Measurements from ENCODE around the gene AUTS2.

GRCh38 chr7:70545214-70545613, 946.9 kb downstream of the AUTS2 start:
- TF ChIP-seq YY1 (IDR thresholded peaks at IDR 0.05; ENCODE audit: insufficient read depth, insufficient read length) (no peak), ZNF274 (IDR thresholded peaks at IDR 0.05; ENCODE audit: low read depth, low read length) (no peak)
